Vagina (tissue), 2 donors: ENCODE measurements around the gene ADCY1.

Source experiments
- CTCF ChIP-seq, 3 experiments: fragments of 450-650 bp in 2 of 3; fragments of 200-600 bp in 1 of 3; sonication (generic) in 1 of 3; IDR thresholded peaks; one replicate each; pipeline ENCODE4 v1.5.1; 2017 to 2019; ENCODE audit warnings: antibody characterized with exemption in 3 of 3, mild to moderate bottlenecking in 2 of 3, moderate library complexity in 2 of 3
- POLR2A ChIP-seq, 2 donors: fragments of 450-650 bp; IDR thresholded peaks; one replicate each; pipeline ENCODE4 v1.6.1; 2017; ENCODE audit warnings: antibody characterized with exemption in 2 of 2, mild to moderate bottlenecking in 2 of 2, moderate library complexity in 2 of 2

- TF ChIP-seq CTCF (IDR thresholded peaks at IDR 0.05) (no peak), POLR2A (IDR thresholded peaks at IDR 0.05) (no peak)
Measured at GRCh38 chr7:45580053-45580872, 6.1 kb downstream of the ADCY1 start.
